Parietal lobe (tissue), 1 donor: ENCODE data around the gene CYP2C19. TPM values are rescaled to one million over a fixed set of nuclear protein-coding genes. Genes with fewer than 3 reads are reported as not detected.

Experiments
- total RNA-seq: library from RNA; depleted of rRNA; stranded (reverse); fragments of >200 nt; gene quantifications from one replicate; pipeline ENCODE4 v1.2.3, GENCODE V29; 2014

The CYP2C19 gene
- not detected for total RNA-seq

DNA sequence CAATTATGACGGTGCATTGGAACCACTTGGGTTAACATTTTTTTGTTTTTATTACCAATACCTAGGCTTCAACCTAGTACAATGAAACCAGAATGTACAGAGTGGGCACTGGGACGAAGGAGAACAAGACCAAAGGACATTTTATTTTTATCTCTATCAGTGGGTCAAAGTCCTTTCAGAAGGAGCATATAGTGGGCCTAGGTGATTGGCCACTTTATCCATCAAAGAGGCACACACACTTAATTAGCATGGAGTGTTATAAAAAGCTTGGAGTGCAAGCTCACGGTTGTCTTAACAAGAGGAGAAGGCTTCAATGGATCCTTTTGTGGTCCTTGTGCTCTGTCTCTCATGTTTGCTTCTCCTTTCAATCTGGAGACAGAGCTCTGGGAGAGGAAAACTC lies at the start of gene CYP2C19:
TSS of gene CYP2C19 (plus strand) at position 289 of the 400 bp plus-strand sequence. CDS start at position 314, 25 bp downstream.

Other genes with a start within 250 kb of the CYP2C19 start
- 59.5 TPM for gene HELLS, start 216.9 kb upstream of the CYP2C19 start, total RNA-seq
- not detected for gene CYP2C18, start 79.0 kb upstream of the CYP2C19 start, total RNA-seq
- gene CYP2C9, start 176.0 kb downstream of the CYP2C19 start, total RNA-seq: not detected